Suppressor macrophage treated with lipopolysaccharide for 4 hours (primary cell): Measurements from ENCODE around the gene KRT3.

Experiments used
- DNase-seq: peaks from one replicate; pipeline ENCODE4 v3.0.0-alpha.2; 2020

The KRT3 gene

GRCh38 chr12:52826611-52827498 lies 30.9 kb upstream of the KRT3 start:
- DNase-seq, result no peak

- DNase-seq, result no peak
Observed at GRCh38 chr12:52825961-52826360, 30.0 kb upstream of the KRT3 start.

- no peak for DNase-seq
Observed at GRCh38 chr12:52824741-52825410, 29.0 kb upstream of the KRT3 start.

GRCh38 chr12:52823761-52824450 lies 28.0 kb upstream of the KRT3 start:
- DNase-seq, result no peak

GRCh38 chr12:52822771-52823510 lies 27.0 kb upstream of the KRT3 start:
- DNase-seq, result no peak

- DNase-seq, result no peak
Observed at GRCh38 chr12:52821826-52822660, 26.1 kb upstream of the KRT3 start.

- no peak for DNase-seq
Observed at GRCh38 chr12:52821071-52821730, 25.3 kb upstream of the KRT3 start.

- no peak for DNase-seq
Observed at GRCh38 chr12:52820521-52820920, 24.6 kb upstream of the KRT3 start.

GRCh38 chr12:52819731-52820510 lies 24.0 kb upstream of the KRT3 start:
- no peak for DNase-seq

- DNase-seq, result no peak
Observed at GRCh38 chr12:52818887-52819420, 23.0 kb upstream of the KRT3 start.

GRCh38 chr12:52818388-52818787 lies 22.5 kb upstream of the KRT3 start:
- DNase-seq, result no peak

- no peak for DNase-seq
Observed at GRCh38 chr12:52817699-52818238, 21.9 kb upstream of the KRT3 start.

- no peak for DNase-seq
Observed at GRCh38 chr12:52817003-52817698, 21.2 kb upstream of the KRT3 start.

GRCh38 chr12:52815676-52816588 lies 20.0 kb upstream of the KRT3 start:
- DNase-seq, result no peak

GRCh38 chr12:52815161-52815560 lies 19.2 kb upstream of the KRT3 start:
- DNase-seq, result no peak

- DNase-seq, result no peak
Observed at GRCh38 chr12:52814710-52815155, 18.8 kb upstream of the KRT3 start.

- DNase-seq, result no peak
Observed at GRCh38 chr12:52813885-52814709, 18.2 kb upstream of the KRT3 start, which contains the start of gene KRT4. KRT4 (minus strand) TSS chr12:52814116; CDS start chr12:52814058, 58 bp downstream.
